GM19099 (cell line): ENCODE data around the gene PPP5C.

Source experiments
- POLR2A ChIP-seq: IDR thresholded peaks from 3 replicates; pipeline ENCODE4 v1.6.1; 2011; ENCODE audit warnings: low read depth; ENCODE audit not compliant: insufficient read length; ENCODE audit errors: extremely low read depth

The PPP5C gene

GRCh38 chr19:46404753-46405468, 58.0 kb downstream of the PPP5C start:
- TF ChIP-seq POLR2A: no peak

GRCh38 chr19:46406976-46407375, 60.1 kb downstream of the PPP5C start:
- TF ChIP-seq POLR2A: no peak

GRCh38 chr19:46407856-46408663, 61.2 kb downstream of the PPP5C start:
- TF ChIP-seq POLR2A: no peak

GRCh38 chr19:46408664-46409039, 61.8 kb downstream of the PPP5C start:
- no peak for TF ChIP-seq POLR2A

- no peak for TF ChIP-seq POLR2A
Observed at GRCh38 chr19:46409191-46409590, 62.3 kb downstream of the PPP5C start.

GRCh38 chr19:46410205-46411087, 63.6 kb downstream of the PPP5C start:
- no peak for TF ChIP-seq POLR2A

GRCh38 chr19:46411088-46411924, 64.4 kb downstream of the PPP5C start:
- no peak for TF ChIP-seq POLR2A

- TF ChIP-seq POLR2A: no peak
Observed at GRCh38 chr19:46411925-46412649, 65.2 kb downstream of the PPP5C start.

- TF ChIP-seq POLR2A: no peak
Observed at GRCh38 chr19:46412650-46413261, 65.9 kb downstream of the PPP5C start.

- no peak for TF ChIP-seq POLR2A
Observed at GRCh38 chr19:46413262-46414031, 66.6 kb downstream of the PPP5C start, which contains the start of gene CCDC8. CCDC8 (minus strand) TSS chr19:46413564; CDS start chr19:46412810, 754 bp downstream.

- no peak for TF ChIP-seq POLR2A
Observed at GRCh38 chr19:46420056-46420455, 73.2 kb downstream of the PPP5C start.

- no peak for TF ChIP-seq POLR2A
Observed at GRCh38 chr19:46422344-46422743, 75.5 kb downstream of the PPP5C start.
